ENCODE results near the gene AP1S2. TPM values are rescaled to one million over a fixed set of nuclear protein-coding genes. Genes with fewer than 3 reads are reported as not detected.

Gene AP1S2
- polyA plus RNA-seq, 1 of the 3 experiments (the other 2 are of a cell fraction), result 17.7 TPM

DNA sequence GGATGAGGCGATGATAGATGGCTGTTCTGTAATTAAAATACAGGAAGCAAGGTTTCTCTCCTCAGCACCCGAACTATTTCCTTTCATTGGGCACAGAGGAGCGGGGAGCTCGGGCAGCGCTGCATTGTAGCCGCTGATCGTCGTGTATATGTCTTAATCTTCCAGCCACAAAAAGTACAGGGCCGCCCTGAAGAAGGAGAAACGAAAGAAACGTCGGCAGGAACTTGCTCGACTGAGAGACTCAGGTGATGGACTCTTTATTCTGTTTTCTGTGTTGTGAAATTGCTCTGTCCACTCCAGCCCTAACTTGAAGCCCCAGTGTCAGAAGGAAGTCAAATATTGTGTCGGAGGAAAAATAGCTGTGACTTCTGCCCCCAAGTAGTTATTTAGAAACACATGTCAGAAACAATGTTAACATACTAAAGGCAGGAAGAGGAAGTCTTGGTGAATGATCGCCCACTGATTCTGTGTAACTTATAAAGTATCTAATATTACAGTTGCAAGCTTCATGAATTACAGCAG, 63.8 kb downstream of the AP1S2 start:
- no peaks in the 10 kb centered on the region for H3K27me3 ChIP-seq (ENCODE audit: insufficient read depth)

More for the DNA sequence above, 63.8 kb downstream of the AP1S2 start:
- H4K20me1 ChIP-seq (ENCODE audit: insufficient read depth), result no peaks in the 10 kb centered on the region
- no peaks in the 10 kb centered on the region for H3K9me3 ChIP-seq
- ChIA-PET POLR2A (no interaction called here), CTCF (interaction anchor here (1.0 kb wide), 1 partner anchor 25 kb away, joined by 5 read pairs; no protein-coding TSS in a partner anchor)
- H3K27ac ChIP-seq (ENCODE audit: low read depth in 2 of 2, low read length in 1 of 2), result peak overlapping the region; percentile 81 to 90
- TF ChIP-seq, protein P1, sequence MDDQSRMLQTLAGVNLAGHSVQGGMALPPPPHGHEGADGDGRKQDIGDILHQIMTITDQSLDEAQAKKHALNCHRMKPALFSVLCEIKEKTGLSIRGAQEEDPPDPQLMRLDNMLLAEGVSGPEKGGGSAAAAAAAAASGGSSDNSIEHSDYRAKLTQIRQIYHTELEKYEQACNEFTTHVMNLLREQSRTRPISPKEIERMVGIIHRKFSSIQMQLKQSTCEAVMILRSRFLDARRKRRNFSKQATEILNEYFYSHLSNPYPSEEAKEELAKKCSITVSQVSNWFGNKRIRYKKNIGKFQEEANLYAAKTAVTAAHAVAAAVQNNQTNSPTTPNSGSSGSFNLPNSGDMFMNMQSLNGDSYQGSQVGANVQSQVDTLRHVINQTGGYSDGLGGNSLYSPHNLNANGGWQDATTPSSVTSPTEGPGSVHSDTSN (IDR thresholded peaks at IDR 0.05), result no peak
- TF ChIP-seq CHD2 (IDR thresholded peaks at IDR 0.05; ENCODE audit: low read length, partially characterized antibody), result no peak
- TF ChIP-seq TEAD4 (IDR thresholded peaks at IDR 0.05; ENCODE audit: borderline replicate concordance, insufficient read depth), result no peak
- TF ChIP-seq NRF1 (IDR thresholded peaks at IDR 0.05; ENCODE audit: low read depth, low read length), result no peak
- no peak for TF ChIP-seq REST (IDR thresholded peaks at IDR 0.05; ENCODE audit: low read depth, low read length)
- TF ChIP-seq, protein P2, sequence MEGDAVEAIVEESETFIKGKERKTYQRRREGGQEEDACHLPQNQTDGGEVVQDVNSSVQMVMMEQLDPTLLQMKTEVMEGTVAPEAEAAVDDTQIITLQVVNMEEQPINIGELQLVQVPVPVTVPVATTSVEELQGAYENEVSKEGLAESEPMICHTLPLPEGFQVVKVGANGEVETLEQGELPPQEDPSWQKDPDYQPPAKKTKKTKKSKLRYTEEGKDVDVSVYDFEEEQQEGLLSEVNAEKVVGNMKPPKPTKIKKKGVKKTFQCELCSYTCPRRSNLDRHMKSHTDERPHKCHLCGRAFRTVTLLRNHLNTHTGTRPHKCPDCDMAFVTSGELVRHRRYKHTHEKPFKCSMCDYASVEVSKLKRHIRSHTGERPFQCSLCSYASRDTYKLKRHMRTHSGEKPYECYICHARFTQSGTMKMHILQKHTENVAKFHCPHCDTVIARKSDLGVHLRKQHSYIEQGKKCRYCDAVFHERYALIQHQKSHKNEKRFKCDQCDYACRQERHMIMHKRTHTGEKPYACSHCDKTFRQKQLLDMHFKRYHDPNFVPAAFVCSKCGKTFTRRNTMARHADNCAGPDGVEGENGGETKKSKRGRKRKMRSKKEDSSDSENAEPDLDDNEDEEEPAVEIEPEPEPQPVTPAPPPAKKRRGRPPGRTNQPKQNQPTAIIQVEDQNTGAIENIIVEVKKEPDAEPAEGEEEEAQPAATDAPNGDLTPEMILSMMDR (IDR thresholded peaks at IDR 0.05), result no peak
- no peak for TF ChIP-seq MEF2A (IDR thresholded peaks at IDR 0.05; ENCODE audit: borderline replicate concordance, low read depth)
- no peak for TF ChIP-seq RXRA (IDR thresholded peaks at IDR 0.05; ENCODE audit: borderline replicate concordance, low read depth)
- no peak for TF ChIP-seq EZH2phosphoT487 (IDR thresholded peaks at IDR 0.05; ENCODE audit: borderline replicate concordance, low read depth)
- TF ChIP-seq, protein P3, sequence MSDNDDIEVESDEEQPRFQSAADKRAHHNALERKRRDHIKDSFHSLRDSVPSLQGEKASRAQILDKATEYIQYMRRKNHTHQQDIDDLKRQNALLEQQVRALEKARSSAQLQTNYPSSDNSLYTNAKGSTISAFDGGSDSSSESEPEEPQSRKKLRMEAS (IDR thresholded peaks at IDR 0.05; ENCODE audit: low read depth), result 0 out of 2 replicates have a peak, but pooled peaks have one; percentile 8
- 0 out of 2 replicates have a peak, but pooled peaks have one; percentile 5 for TF ChIP-seq RFX5 (IDR thresholded peaks at IDR 0.05; ENCODE audit: low read length)
- TF ChIP-seq ELF1 (IDR thresholded peaks at IDR 0.05), result no peak
- H2AFZ ChIP-seq (ENCODE audit: low read depth), result peak overlapping the region; percentile 95
- H3K36me3 ChIP-seq (replicated peaks in 1 of 2; ENCODE audit: control insufficient read depth in 1 of 2, insufficient read depth in 2 of 2, low read length in 1 of 2), result peaks cover 5 to 15% of the 10 kb centered on the region in 2 experiments
- 1% methylated on average over 15 of the region's 15 CpGs for WGBS (ENCODE audit: low lambda C conversion rate)
- peak overlapping the region; percentile 76 for H3K9ac ChIP-seq
- no peaks in the 10 kb centered on the region for H3K9me2 ChIP-seq
- peaks cover 0 to 3% of the 10 kb centered on the region in 2 experiments; a peak in 1 of 4 replicates for H3K4me1 ChIP-seq (ENCODE audit: control insufficient read depth in 1 of 2, insufficient read depth in 2 of 2, low read depth in 1 of 2, low read length in 1 of 2)
- H3K79me2 ChIP-seq (ENCODE audit: insufficient read depth), result peaks cover 24% of the 10 kb centered on the region
- H3F3A ChIP-seq (replicated peaks; ENCODE audit: insufficient read depth), result peaks cover 7% of the 10 kb centered on the region
- DNase-seq, result peak; percentile 17
- H3K4me3 ChIP-seq (ENCODE audit: low read depth in 2 of 2, low read length in 1 of 2), result peak overlapping the region; percentile 92 to 97
- H3K4me2 ChIP-seq, result peak overlapping the region; percentile 82

All from SK-N-SH (cell line).